Ammon's horn (tissue), 1 donor: Measurements from ENCODE around the gene LRP2.
"Not testable (repeated sequence)": the region's sequence is repeated elsewhere in the genome, so short reads cannot be mapped to it uniquely, and the experiment has no call there.

Experiments
- DNase-seq: peaks from one replicate; pipeline ENCODE4 v3.0.0-alpha.2; 2016; ENCODE audit warnings: low spot score

Gene LRP2

DNA sequence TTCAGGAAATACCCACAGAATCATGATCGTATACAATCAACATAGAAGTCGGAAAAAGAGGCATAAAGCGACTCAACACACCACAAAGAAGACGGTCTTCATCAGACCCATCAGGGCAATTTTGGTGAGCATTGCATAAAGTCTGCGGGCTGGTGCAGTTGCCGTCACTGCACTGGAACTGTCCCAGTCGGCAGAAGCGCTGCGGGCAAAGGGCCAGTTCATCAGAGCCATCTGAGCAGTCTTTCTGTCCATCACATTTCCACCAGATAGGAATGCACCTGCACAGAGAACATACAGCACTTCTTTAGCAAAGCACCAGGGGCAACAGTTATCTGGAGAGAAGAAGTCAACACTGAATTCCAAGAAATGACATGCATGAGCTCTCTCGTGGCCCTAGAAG is 187.2 kb downstream of the LRP2 start:
- no peak for DNase-seq

DNA sequence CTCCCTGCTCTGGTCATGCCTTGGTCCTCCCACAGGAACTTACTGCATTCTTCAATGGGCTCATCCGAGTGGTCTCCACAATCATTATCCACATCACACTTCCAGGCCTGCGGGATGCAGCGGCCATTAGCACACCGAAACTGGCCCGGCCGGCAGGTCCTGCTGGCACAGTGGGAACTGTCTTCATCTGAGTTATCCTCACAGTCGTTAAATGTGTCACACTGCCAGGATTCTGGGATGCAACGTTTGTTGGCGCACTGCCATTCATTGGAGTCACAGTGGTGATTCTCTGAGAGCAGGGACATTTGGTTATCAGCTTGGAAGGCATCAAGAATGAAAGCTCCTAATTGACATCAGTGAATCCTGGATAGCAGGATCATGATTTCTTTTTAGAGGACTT is 188.5 kb downstream of the LRP2 start:
- DNase-seq, result peak; percentile 5

DNA sequence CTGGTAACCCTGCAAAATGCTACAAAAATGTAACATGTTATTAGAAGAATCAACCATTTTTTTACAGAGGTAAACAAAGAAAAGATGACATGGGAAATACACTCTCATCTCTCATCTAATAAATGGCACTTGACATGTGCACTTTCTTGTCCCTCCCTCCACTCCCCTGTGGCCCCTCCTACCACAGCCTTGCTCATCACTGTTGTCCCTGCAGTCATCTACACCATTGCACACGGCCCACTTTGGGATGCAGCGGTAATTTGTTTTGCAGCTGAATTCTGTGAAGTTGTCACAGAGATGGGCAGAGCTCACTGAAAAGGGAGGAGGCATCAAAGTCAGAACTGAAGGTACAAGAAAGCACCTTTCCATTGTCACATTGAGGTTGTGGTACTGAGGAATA is 189.4 kb downstream of the LRP2 start:
- DNase-seq, result no peak

DNA sequence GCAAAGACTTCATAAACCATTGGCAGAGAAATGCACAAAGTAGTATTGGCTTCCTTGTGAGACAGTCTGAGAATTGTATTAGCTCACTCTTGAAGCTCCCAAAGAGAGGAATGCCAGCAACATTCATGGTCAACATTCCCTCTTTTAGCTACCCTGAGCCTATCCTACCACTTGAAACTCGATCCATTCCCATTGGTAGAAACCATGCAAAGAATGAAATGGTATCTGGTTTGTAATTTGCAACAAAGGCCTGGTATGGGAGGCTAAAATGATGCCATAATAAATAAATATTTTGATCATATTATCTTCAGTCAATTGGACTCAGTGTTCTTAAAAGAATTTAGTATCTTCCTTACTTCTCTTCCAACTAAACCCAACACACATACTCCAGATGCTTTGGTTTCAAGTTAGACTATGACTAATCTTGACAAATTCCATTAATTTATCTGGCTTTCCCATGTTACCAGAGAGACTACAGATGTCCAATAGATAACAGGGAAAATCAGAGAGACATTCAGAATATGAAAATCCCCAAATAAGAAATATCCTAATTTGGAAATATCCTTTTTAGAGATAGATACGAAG is 190.1 kb downstream of the LRP2 start:
- no peak for DNase-seq

DNA sequence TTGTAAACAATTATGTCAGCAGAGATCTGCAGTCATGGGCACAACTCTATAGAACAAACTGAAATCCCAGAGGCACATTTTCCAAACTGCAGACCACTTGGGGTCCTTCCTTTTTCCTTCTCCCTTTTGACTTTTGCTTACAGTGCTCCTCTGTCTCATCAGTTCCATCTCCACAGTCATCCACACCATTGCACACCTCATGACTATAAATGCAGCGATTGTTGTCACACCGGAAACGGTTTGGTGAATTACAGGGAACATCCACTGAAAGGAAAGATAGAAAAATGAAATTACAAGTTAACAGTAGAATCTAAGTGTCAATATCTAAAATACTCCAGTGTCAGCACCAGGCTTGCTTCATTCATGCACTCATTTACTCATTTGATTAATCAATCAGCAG is 196.5 kb downstream of the LRP2 start:
- DNase-seq, result no peak

- no peak for DNase-seq
Measured at GRCh38 chr2:169164311-169164710, 198.0 kb downstream of the LRP2 start.

GRCh38 chr2:169162613-169163012 is 199.7 kb downstream of the LRP2 start:
- DNase-seq, result no peak

GRCh38 chr2:169160926-169161481 is 201.3 kb downstream of the LRP2 start:
- DNase-seq, result no peak

GRCh38 chr2:169159686-169160085 is 202.6 kb downstream of the LRP2 start:
- DNase-seq, result no peak

GRCh38 chr2:169158874-169159273 is 203.5 kb downstream of the LRP2 start:
- DNase-seq, result no peak

DNA sequence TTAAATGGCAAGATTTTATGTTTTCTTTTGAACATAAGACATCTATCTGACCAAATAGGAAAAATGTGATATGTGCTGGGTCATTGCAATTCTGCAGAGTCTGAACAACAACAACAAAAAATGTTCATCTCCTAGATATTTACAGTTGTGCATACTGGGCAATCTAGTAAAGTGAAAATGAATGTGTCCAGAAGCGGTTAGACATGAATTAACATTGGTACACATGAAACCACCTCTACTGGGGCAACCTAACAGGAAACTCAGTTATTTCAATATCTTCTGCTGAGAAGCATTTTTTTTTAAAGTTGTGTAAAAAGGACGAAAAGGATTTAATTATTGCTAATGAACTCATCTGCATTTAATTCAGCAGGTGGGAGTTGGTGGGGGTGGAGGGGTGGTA is 216.1 kb downstream of the LRP2 start:
- DNase-seq, result no peak

DNA sequence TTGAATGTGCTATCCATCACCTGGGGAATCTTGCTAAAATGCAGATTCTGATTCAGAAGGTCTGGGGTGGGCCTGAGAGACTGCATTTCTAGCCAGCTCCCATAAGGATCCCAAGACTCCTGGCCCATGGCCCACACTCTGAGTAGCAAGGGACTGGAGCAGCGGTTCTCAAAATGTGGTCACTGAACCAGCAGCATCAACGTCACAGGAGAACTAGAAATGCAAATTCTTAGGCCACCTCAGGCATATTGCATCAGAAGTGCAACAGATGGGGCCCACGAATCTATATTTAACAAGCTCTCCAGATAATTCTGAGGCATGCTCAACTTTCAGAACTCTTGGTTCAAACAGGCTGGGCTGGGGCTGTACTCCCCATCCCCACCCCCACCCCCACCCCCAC is 218.3 kb downstream of the LRP2 start:
- no peak for DNase-seq

DNA sequence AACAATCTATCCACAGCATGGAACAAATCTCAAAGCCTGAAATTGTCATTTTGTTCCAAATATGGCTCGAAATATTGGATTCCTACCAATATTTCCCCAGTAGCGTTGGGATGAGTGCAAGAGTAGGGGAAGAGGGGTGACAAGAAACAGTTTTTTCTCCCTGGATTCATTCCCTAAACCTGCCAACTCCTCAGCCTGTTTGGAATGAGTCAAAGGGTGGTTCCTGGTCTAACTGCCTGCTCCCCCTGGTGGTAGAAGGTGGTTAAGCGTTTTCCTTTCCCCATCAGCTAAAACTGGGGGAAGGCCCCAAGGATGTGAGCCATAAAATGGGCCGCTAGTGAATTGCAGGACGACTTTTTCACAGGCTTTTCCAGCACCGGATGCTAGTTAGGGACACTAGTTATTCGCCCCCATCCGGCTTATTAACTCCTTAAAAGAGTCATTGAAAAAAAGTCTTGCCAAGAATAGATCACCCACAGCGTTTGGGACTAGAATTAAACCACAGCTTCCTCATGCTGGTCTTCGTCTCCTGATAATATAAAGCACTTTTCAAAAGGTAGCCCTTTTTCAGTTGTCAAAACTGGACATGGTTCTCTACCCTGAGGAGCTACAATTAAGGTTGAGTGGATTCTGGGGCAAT is 220.5 kb downstream of the LRP2 start:
- DNase-seq, result peak; percentile 47

- no peak for DNase-seq
Measured at GRCh38 chr2:169139993-169140767, 222.2 kb downstream of the LRP2 start.

GRCh38 chr2:169139145-169139544 is 223.2 kb downstream of the LRP2 start:
- DNase-seq, result no peak

DNA sequence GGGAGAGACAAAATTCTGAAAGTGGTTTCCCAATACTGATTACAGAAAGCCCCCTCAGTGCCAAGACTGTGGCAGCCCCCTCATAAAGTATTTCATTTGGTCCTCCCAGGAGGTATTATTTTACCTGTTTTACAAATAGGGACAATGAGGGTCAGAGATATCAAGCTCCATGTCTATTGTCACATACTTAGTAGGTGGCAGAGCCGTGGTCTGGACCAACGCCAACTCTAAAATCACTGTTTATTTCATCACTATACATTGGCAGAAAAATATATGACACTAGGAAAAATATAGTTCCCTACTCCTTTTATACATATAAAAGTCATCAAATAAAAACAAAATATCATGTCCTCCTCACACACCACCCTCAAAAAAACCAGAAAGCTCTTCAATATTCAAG is 224.4 kb downstream of the LRP2 start:
- no peak for DNase-seq

DNA sequence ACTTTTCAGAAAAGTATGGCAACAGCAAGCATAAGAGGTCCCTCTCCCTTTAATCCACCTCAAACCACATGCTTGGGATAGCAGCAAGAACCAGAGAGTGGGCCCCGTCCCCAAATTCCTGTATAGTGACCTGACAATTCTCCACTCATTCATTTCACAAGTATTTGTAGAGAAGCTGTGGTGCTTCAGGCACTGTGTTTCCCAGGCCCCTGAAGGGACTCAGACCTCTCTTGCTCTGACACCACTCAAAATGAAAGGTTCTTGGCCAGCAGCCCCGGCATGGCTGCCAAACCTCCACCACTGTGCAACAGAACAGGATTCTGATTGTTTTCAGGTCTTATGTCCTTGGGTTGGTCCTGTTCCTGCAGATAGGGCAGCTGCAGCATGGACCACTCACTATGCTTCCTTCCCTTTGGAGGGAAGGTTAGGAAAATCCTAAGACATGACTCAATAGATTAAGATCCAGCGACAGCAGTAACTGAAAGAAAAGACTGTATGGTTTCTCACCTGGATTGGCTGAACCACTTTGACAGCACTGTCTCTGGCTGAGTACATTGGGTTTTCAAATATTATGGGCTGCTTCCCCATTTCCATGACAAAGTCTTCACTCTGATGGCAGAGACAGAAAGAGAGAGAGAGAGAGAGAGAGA is 225.3 kb downstream of the LRP2 start:
- DNase-seq, result no peak

- not testable (repeated sequence) for DNase-seq
Measured at GRCh38 chr2:169136428-169136827, 225.9 kb downstream of the LRP2 start.

- not testable (repeated sequence) for DNase-seq
Measured at GRCh38 chr2:169134272-169134671, 228.1 kb downstream of the LRP2 start.

DNA sequence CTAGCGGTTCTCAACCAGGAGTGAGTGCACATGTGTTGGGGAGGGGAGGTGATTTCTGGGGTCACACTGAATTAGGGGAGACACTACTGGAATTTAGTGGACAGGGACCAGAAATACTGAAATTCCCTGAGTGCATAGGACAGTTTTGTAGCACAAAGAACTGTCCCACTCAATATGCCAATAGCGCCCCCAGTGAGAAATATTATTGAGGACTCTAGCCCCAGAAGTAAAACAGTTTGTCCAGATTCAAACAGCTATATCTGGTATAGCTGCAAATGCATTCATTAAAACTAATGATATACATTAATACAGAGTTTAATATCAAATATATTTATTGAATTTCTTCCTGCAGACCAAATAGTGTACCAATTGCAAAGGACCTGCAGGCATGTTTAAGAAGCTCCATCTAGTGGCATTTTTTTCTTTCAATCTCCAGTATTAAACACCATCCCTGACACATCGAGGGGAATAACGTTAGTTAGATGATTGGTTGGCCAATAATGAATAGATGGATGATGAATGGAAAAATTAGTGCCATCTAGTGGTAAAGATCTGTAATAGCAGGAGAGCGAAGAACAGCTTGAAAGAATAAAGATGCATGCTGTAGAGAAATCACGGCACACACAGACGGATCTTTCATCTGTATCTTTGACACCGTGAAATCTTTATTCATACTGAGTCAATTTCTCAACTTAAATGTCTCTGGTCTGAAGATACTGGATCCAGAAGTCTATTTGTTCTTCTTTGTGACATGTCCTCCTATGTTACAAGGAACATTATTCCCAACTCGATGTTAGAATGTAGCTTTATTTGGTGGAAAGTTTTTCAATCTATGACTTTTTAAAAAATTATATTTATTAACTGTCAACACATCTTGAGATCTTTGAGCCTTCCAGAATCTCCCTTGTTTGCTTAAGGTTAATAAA is 230.5 kb downstream of the LRP2 start:
- DNase-seq, result peak; percentile 63

DNA sequence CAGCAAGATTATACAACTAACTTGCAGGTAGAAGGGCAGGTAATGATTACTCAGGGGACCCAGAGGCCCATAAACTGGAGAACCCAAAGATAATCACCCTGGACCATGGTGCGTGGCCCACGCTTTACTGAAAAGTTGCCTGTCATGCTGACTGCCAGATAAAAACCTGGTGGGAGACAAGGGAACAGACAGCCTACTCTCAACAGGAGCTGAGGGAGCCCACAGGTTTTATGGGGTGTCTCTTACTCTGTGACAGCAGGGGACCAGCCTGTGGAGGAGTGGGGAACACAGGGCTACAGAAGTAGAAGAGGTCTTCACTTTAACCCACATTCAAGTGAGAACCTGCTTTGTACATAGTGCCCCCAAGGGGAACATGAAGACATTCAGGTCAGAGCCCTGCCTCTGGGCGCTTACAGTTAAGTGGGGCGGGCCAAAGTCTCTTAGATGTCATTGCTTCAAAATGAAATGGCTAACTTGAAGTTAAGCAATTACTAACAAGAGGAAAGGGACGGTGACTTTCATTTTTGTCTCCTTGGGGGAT is 232.6 kb downstream of the LRP2 start:
- DNase-seq, result no peak
